Stimulated activated CD4-positive, alpha-beta T cell treated with anti-CD3 and anti-CD28 coated beads, Interleukin-4, amount 100 ng/mL, for 4 hours (primary cell): ENCODE results near the gene PCGF3.
"Not testable (repeated sequence)": the region's sequence is repeated elsewhere in the genome, so short reads cannot be mapped to it uniquely, and the experiment has no call there.

Experiments
- DNase-seq, 2 experiments: peaks; one replicate each; pipeline ENCODE4 v3.0.0-alpha.2; 2020

The PCGF3 gene

DNA sequence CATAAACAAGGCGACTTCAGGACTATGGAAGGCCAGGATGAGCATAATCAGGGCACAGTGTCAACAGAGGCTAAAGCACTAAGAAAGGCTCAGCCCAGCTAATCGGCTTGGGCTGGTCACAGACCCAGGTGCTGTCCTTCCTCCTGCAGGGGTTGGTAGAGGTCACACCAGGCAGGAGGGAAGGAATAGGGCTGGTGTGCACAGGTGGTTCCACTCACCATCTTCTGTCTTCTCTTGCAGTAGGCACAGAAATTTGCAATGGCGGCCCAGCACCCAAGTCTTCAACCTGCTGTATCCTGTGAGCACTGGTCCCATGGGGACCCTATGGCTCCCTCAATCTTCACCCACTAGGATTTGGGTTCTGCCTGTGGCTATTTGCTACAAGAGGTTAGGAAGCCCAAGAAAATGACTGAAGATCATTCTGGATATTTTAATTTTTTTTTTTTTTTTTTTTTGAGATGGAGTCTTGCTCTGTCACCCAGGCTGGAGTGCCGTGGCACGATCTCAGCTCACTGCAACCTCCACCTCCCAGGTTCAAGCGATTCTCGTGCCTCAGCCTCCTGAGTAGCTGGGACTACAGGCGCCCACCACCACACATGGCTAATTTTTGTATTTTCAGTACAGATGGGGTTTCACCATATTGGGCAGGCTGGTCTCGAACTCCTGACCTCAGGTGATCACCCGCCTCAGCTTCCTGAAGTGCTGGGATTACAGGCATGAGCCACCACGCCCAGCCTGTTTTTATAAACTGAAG lies 35.6 kb upstream of the PCGF3 start:
- not testable (repeated sequence) for DNase-seq

DNA sequence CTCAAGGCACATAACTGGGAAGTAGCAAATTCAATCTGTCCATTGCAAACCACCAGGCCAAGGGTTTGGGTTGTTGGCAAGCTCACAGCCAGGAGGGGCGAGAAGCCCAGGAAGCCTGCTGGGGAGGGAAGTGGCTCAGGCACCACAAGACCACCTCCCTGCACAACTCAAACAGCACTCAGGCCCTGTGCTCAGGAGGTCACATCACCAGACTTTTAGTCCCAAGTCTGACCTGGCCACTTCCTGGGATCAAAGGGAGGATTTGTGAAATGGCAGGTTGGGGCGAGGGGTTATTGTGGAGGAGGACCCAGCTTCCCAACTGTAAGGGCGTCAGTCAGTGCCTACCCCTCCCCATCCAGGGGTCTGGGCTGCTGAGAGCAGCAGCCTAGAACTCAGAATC lies 33.9 kb upstream of the PCGF3 start:
- no peak for DNase-seq

DNA sequence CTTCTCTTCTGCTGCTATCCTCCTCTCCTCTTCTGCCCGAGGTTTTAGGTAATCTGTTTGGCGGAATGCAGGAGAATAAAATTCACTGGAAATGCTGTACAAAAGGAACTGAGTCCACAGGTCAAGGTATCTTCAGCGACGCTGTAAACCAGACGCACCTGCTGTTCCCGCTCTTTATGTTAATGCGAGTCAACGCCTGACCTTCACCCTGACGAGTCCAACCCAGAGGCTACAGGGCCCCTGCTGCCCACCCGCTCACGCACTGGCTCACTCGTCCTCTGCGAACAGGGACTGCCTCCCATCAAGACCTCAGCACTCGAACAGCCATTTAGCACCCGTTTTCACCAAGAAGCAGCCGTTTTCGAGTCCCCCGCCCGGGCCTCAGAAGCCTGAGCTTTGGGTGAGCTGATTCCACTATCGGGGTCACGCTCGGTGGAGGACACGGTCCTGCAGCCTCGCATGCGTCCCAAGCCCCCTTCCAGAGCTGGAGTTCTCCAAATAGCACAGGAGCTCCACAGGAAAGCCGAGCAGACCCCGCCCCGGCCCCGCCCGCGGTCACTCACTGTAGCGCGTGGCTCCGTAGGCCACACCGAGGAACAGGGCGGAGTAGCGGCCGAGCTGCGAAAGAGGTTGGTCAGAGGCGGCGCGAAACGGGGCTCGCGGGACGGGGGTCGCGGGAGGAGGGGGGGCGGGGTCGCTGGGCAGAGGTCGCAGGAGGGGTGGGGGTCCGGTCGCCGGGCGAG lies 32.1 kb upstream of the PCGF3 start:
- DNase-seq, result no peak

DNA sequence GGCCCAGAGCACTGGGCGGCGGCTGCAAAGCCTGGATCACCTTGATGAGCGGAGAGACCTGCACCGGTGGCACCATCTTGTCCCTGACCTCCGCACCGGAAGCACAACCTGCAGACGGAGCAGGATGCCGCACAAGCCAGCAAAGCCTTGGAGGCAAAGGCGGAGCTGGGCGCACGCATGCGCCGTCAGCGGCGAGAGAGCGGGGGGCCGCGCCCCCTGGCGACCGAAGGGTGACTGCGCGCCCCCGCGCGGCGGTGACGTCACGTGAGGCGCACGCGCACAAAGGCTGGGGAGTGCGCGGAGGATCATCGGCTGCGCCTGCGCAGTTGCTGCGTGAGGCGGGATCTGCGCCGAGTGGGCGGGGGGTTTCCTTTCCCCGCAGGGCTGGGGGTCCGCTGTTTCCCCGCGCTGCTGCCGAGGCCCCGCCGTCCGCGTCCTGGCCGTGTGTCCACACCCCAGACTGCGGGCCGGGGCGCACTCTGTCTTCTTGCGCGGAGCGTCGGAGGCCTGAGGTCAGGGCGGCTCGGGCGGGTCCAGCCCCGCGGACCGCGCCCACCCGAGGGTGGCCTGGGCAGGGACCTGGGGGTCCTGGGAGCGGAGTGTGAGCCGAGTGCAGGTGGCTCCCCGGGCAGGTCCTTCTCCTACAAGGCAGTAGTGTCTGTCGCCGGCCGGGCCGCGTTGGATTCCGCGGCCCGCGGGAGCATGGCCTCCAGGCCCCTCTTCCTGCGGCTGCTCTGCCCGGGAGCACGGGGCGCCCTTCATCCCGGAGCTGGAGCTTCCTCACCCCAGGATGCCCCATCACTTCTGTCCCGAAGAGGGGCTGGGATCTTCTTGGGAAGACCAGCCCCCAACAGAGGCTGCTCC lies 31.2 kb upstream of the PCGF3 start, which contains the start of the genes ATP5ME and MYL5:
TSS of gene ATP5ME (minus strand) at position 105 of the 864 bp plus-strand sequence. CDS start at position 76, 29 bp downstream.
TSS of gene MYL5 (plus strand) at position 371 of the 864 bp plus-strand sequence. CDS start 3,485 bp downstream, outside the sequence.
- peak; percentile 97 to 98 for DNase-seq

DNA sequence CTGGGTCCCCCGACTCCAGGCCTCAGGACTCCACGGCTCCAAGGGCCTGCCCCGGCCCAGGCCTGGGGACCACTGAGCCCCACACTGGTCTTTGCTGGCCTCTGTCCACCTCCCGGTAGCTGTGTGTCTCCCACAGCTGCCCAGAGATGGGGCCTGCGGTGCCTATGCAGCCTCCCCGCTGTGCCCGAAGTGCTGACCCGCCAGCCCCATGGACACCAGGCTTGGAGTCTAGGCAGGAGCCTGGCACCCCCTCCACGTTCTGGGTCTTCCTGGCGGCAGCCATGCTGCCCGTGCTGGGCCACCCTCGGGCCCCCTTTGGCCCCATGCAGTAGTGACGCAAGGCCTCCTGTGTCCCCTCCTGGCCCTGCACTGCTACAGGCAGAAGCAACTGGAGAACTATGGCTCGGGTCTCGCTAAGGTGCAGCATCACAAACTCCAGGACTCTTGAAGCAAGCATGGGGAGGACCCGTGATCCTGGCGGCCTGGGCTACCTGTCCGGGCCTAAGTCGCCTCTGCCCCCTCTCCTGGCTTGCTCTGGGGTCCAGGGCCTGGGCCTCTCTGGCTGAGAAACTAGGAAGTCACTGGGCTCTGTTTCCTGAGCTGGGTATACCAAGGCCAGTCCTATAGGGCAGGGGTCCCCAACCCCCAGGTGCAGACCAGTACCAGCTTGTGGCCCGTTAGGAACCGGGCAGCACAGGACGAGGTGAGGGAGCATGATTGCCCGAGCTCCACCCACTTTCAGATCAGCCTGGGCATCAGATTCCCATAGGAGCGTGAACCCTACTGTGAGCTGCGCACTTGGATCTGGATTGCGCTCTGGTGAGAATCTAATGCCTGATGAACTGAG lies 30.4 kb upstream of the PCGF3 start:
- DNase-seq, result no peak

DNA sequence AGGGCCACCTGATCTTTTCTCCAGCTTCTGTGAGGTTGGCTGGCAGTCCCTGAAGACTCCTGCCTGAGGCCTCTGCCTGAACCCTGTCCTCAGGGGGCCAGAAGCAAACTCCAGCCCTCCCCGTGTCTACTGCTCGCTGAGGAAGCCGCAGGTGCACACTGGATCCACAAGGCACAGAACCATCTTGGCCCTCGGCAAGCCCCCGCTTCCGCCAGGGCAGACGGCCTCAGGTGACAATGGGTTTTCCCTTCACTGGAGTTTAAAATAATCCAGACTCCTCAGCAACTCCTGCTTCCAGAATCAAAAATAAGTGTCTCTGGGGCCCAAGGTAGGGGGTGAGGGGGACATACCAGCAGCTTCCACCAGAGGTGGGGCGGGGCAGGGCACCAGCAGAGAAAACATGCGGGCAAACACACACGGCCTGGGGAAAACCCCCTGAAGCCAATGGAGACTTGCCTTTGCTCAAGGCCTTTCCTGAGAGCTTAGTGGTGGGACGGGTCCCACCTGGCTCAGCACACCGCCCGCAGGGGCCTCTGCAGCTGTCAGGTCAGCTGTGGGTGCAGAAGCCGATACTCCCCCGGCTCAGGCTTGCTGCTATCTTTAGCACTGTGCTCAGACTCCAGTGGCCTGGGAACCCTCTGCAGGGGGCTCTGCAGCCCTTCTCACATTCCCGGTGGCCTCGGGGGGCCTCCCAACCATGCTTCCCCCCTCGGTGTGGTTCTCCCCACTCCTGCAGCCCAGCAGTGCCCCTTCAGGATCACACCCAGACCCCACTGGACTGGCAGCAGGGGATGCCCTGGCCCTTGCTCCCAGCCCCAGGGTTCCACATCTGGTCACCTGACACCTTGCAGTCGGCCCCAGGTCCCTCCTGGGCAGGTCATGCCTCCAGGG lies 29.4 kb upstream of the PCGF3 start:
- no peak for DNase-seq

DNA sequence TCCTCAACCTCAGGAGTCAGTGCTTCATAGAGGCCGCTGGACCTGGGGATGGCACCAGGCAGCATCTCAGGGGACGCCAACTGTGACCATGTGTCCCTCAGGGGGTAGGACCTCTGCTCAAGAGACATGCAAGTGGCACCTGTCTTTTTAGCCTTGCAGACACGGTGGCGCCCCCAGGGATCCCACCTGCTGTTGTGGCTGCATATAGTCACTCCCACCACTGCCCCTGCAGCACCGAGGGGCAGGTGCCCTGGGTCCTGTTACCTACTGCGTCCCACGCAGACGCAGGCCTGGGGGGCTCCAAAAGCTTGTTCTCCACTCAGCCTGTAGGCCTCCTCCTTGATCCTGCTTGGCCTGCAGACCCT lies 28.8 kb upstream of the PCGF3 start:
- DNase-seq, result no peak

DNA sequence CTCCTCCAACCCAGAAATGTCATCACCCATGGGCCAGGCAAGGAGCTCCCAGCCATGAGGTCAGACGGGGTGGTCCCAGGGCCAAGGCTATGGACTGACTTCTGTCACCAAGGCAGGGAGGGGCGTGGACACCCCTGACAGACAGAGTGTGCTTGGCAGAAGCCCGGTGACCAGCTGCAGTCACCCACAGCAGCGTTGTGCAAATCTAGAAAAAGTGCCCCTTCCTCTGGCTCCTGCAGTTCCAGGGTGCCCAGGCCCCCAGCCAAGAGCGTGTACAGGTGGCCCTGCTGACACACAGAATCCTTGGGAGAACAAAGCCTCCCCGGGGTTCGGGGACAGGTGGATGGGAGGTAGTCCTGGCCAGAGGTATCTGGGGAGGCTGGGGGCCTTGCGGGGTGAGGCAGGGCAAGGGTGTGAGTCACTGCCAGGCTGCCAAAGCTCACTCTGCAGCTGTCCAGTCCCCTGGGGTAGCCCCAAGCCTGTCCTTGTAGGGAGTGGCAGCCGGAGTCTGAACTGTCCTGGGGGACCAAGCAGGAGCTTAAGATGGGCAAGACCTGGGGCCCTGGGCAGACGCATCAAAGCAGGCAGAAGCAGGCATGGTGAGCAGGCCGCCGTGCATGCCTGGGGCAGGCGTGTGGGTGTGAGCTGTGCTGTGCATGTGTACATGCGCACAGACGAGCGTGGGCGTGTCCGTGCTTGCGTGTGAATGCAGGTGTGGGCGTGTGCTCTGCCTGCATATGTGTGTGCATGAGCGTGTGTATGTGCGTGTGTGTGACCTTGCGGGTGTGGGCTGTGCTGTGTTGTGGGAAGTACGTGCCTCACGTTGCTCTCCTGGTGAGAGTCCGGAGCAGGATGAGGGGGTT lies 28.0 kb upstream of the PCGF3 start:
- peak in 1 of 2 experiments; percentile 46 for DNase-seq

DNA sequence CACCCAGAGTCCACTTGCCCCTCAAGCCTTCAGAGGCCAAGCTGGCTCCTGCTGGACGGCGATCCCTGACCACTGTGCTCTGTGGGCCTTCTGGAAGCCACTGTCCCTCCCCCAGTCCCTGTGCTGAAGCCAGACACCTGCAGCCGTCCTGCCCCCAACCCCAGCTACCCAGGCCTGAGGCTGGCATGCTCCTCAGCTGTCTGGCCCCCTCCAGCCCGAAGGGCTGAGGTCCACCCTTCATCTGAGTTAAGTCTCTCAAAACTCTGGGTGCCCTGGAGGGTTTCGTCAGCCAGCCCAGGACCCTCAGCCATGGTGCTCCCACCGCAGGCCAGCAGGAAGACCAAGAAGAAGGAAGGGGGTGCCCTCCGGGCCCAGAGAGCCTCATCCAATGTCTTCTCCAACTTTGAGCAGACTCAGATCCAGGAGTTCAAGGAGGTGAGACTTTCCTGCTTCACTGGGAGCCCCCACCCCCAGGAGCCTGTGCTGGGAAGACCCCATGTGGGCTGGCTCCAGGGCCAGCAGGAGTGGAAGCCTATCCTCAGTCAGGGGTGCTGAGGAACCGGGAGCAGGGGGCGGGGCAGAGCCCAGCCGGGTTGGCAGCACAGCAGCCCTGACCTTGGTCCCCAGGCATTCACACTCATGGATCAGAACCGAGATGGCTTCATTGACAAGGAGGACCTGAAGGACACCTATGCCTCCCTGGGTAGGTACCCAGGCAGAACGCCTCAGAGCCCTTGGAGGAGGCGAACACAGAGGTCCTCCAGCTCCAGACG lies 27.1 kb upstream of the PCGF3 start:
- DNase-seq, result no peak

DNA sequence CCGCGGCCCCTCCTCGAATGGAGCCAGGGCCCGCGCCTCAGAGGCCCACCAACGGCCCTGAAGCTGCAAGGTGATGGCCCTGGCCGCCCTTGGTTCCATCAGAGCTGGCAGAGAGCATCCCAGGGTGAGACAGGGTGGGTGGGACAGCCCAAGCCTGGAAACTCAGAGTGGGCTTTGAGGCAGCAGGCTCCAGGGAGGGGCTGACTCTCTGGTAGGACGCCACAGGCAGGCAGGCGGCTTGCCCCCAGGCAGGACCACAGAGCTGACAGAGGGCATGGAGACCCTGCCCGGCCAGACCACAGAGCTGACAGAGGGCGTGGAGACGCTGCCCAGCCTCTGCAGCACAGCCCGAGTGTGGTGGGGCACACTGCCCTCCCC lies 26.5 kb upstream of the PCGF3 start:
- no peak for DNase-seq

DNA sequence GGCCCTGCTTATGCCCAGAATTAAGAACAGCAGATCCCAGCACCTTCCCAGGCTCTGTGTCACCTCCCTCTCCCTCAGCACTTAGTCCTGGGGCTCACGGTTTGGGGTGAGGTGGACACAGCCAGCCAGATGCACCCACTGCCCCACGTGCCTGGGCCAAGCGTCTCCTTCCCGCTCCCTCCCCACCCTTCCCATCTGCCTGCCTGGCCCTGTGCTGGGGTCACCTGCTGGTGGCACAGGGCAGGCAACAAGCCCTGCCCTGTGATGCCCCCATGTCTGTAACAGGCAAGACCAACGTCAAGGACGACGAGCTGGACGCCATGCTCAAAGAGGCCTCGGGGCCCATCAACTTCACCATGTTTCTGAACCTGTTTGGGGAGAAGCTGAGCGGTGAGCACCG lies 26.0 kb upstream of the PCGF3 start:
- no peak for DNase-seq

DNA sequence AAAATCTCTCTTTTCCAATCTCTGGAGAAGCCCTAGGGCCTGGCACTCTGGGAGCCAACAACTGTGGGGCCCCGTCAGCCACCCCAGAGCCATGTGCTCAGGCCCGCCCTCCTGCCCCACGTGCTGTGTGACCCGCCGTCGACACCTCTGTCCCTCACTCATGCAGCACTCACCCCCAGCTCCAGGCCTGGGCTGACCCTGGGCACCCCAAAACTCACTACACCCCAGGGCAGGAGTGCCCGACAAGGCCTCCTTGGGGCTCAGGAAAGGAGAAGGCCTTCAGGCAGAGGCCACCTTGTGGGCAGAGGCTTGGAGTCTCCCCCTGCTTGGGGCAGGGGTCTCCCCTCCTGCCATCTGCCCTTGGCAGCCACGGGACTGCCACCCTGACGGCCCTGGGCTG lies 25.5 kb upstream of the PCGF3 start:
- DNase-seq, result no peak

DNA sequence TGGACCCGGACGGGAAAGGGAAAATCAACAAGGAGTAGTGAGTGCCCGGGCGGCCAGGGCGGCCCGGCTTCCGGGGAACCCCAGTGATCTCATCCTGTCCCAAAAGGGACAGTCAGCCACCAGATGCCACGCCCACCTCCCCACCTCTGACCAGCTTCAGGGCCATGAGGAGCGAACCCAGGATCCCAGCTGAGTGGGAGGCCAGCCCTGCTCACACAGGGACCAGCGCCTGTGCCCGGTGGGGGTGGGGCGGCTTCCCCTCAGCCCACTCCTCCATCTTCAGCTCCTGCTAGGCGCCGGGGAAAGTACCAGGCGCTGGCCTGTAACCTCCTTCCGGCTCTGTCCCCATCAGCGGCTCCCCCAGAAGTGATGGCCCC lies 25.1 kb upstream of the PCGF3 start:
- DNase-seq, result no peak

DNA sequence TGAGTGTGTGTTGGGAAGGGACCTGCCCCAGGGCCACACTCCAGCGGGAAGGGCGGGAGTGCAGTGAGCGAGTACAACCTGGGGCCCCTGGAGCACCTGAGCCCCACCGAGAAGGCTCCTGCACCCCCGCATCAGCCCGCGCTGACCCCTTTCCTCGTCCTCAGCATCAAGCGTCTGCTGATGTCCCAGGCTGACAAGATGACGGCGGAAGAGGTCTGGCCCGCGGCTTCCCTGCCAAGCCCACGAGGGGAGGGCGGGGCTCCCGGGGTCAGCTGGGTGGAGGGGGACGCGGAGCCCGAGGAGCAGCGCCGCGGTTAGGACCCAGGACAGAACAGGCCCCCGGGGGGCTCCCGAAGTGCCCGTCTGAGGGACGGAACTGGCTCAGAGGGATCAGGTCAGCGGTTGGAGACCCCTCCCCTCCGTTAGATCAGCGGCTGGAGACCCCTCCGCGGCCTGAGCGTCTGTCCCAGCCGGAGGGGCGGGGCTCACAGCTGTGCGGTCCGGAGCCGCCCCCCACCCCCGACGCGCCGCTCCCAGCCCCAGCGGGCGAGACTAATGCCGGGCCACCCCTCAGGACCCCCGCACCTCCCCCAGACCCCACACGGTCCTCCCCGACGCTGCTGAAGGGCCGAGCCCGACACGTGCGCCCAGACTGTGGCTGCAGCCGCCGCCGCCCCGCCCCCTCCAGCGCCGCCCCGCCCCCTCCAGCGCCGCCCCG lies 24.5 kb upstream of the PCGF3 start:
- DNase-seq, result peak in 1 of 2 experiments; percentile 45

DNA sequence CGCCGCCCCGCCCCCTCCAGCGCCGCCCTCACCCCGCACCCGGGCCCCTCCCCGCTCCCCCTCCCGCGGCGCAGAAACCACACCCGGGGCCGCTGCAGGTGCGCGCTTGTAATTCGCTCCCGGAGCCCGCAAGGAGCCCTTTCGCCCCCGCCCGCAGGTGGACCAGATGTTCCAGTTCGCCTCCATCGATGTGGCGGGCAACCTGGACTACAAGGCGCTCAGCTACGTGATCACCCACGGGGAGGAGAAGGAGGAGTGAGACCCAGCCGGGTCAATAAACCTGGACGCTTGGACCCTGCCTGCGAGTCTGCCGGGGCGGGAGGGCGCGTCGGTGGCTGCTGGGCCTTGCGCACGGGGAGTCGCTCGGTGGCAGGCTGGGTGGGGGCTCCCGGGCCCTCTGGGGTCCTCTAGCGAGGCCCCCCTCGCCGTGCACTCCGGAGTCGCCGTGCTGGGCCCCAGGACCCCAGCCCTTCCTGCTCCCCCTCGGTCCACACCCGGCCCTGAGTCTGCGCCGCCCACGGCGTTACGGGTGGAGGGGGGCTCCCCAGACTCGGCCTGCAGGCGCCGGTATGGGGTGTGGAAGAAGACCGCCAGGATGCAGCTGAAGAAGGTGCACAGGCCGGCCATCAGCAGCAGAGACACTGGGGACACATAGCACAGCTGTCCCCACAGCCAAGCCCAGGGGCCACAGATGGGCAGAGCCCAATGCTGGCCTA lies 23.7 kb upstream of the PCGF3 start:
- no peak for DNase-seq

DNA sequence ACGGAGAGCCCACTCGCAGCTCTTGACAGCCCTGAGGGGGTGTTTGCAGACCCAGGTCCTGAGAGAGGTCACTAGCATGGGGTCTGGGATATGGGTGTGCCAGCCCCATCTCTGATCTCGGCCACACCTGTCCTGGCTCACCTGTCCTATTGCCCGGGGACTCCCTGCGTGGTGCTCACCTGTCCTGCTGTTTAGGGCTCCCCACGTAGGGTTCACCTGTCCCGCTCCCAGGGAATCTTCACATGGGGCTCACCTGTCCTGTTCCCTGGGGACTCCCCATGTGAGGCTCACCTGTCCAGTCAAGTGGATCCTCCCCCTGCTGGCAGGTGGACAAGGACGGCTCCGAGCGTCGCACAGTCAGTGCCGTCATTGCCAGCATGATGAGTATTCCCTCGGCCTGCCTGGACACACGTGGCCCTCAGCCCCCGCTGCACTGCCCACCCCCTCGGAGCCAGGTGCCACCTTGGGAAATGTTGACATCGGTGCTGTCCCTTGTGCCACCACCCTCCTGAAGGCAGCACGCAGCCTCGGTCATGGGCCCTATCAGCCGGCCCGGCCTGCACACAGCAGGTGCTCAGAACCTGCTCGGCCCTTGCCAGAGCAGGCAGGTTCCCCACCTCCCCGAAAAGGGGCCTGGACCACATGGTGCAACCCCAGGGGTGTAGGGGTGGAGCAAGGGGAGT lies 23.0 kb upstream of the PCGF3 start:
- no peak for DNase-seq

DNA sequence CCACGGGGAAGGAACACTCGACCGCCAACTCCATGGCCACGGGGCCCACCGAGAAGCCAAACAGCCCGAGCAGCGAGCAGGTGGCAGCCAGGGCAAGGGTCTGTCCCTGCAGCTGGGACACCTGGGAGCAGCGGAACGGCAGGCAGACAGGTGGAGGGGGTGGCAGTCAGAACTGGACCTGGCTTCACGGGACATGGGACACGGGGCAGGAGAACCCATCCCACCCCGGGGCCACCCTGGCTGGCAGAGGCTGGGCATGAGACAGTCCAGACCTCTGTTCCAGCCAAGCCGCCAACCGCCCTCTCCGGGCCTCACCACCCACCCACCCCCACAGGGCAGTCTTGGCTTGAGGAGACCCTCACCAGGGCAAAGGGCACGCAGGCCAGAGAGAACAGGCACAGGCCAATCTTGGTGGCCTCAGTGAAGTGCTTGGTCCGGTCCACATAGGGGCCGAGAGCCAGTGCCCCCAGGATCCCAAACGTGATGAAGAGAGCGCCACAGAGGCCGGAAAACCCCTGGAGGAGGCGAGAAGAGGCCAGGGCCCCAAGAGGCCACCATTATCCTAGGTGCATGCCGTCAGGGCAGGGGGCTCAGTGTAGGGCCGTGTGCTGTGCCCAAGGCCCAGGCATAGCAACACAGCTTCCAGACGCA lies 22.3 kb upstream of the PCGF3 start:
- DNase-seq, result no peak
